Measurements from ENCODE around the gene EHBP1.
"Not testable (repeated sequence)": the region's sequence is repeated elsewhere in the genome, so short reads cannot be mapped to it uniquely, and the experiment has no call there.

EHBP1 gene

GRCh38 chr2:63073994-63074393, 368.5 kb downstream of the EHBP1 start:
- no peak for DNase-seq (ENCODE audit: low read depth)

- DNase-seq (ENCODE audit: low read depth): not testable (repeated sequence)
These were observed 368.9 kb downstream of the EHBP1 start for GRCh38 chr2:63074399-63074798.

GRCh38 chr2:63078852-63079606, 373.5 kb downstream of the EHBP1 start:
- no peak for DNase-seq (ENCODE audit: low read depth)

GRCh38 chr2:63081404-63081803, 375.9 kb downstream of the EHBP1 start:
- DNase-seq (ENCODE audit: low read depth): no peak

- no peak for DNase-seq (ENCODE audit: low read depth)
These were observed 381.2 kb downstream of the EHBP1 start for GRCh38 chr2:63086687-63087086.

GRCh38 chr2:63092401-63092800, 386.9 kb downstream of the EHBP1 start:
- DNase-seq (ENCODE audit: low read depth): no peak

- DNase-seq (ENCODE audit: low read depth): no peak
These were observed 387.3 kb downstream of the EHBP1 start for GRCh38 chr2:63092857-63093256.

- no peak for DNase-seq (ENCODE audit: low read depth)
These were observed 388.0 kb downstream of the EHBP1 start for GRCh38 chr2:63093502-63093901.

Data from CMK (cell line).